Spleen (tissue), 11 donors: ENCODE data around the gene TMEM203. TPM values are rescaled to one million over a fixed set of nuclear protein-coding genes. Genes with fewer than 3 reads are reported as not detected.

Experiments
- DNase-seq: peaks from one replicate; pipeline ENCODE4 v3.0.0-alpha.2; 2020
- H3K27ac ChIP-seq, 8 donors: fragments of 200-600 bp; sonication (generic) in 7 of 8; 1 replicate in 4 of 8; 2 replicates in 4 of 8; pipeline versions ENCODE4 v1.5.0 to v1.8.0; 2016 to 2021; ENCODE audit warnings: inconsistent platforms in 4 of 8, mild to moderate bottlenecking in 4 of 8, moderate library complexity in 1 of 8
- H3K27me3 ChIP-seq, 7 donors: fragments of 200-600 bp; sonication (generic) in 6 of 7; replicated peaks in 1 of 7; 1 replicate in 4 of 7; 2 replicates in 3 of 7; pipeline versions ENCODE4 v1.5.0 to v1.8.0; 2016 to 2021; ENCODE audit warnings: inconsistent platforms in 3 of 7, mild to moderate bottlenecking in 1 of 7
- H3K36me3 ChIP-seq, 6 donors: fragments of 200-600 bp; sonication (generic) in 5 of 6; 1 replicate in 4 of 6; 2 replicates in 2 of 6; pipeline versions ENCODE4 v1.5.0 to v1.8.0; 2016 to 2021; ENCODE audit warnings: inconsistent platforms in 2 of 6
- H3K4me1 ChIP-seq, 6 donors: fragments of 200-600 bp; sonication (generic) in 5 of 6; 1 replicate in 3 of 6; 2 replicates in 3 of 6; pipeline versions ENCODE4 v1.5.0 to v1.8.0; 2016 to 2021; ENCODE audit warnings: inconsistent platforms in 3 of 6
- H3K4me3 ChIP-seq, 8 donors: fragments of 200-600 bp; sonication (generic) in 7 of 8; 1 replicate in 4 of 8; 2 replicates in 4 of 8; pipeline versions ENCODE4 v1.5.0 to v1.8.0; 2016 to 2021; ENCODE audit warnings: inconsistent platforms in 4 of 8, mild to moderate bottlenecking in 4 of 8, moderate library complexity in 2 of 8
- H3K9me3 ChIP-seq, 8 donors: fragments of 200-600 bp; sonication (generic) in 7 of 8; 1 replicate in 4 of 8; 2 replicates in 4 of 8; pipeline versions ENCODE4 v1.5.0 to v1.8.0; 2016 to 2021; ENCODE audit warnings: inconsistent platforms in 4 of 8
- POLR2A ChIP-seq, 3 donors: fragments of 450-650 bp; IDR thresholded peaks; one replicate each; pipeline ENCODE4 v1.5.1; 2017; ENCODE audit warnings: antibody characterized with exemption in 3 of 3, mild to moderate bottlenecking in 1 of 3
- POLR2AphosphoS5 ChIP-seq, 3 donors: sonication (generic); formaldehyde crosslinking; IDR thresholded peaks; one replicate each; pipeline ENCODE4 v1.5.1; 2017; ENCODE audit warnings: antibody characterized with exemption in 3 of 3
- WGBS, 5 donors: extraction: QIAGEN DNeasy Blood & Tissue Kit in 3 of 5; methylation state at CpG; one replicate each; pipeline versions ENCODE4 v1.1.5 to v1.1.7; 2013 to 2018; 5-methylcytosine and 5-hydroxymethylcytosine counted together
- intact Hi-C: fragments of 100-400 bp; cut with DNase I; formaldehyde crosslinking; loops from one replicate; pipeline ENCODE4 v1.15.0; 2023; ENCODE audit warnings: low total_unique reads
- polyA plus RNA-seq, 3 donors: library from polyadenylated mRNA; stranded (reverse); fragments of 200-250 nt; gene quantifications; one replicate each; pipeline ENCODE4 v1.2.1, GENCODE V29; 2013
- total RNA-seq, 7 donors: library from RNA; depleted of rRNA in 3 of 7; stranded (reverse); fragments of >200 nt in 3 of 7; fragmentation: NEBNext Ultra II Directional in 4 of 7; extraction: Animal tissue kit (Norgen Biotek cat#: 25700) in 4 of 7; gene quantifications; one replicate each; pipeline versions ENCODE4 v1.1.0 to v1.2.1, GENCODE V29; 2016 to 2021
- TF ChIP-seq, protein P1 (sequence below), 11 experiments: fragments of 200-600 bp in 7 of 11; fragments of 450-650 bp in 4 of 11; sonication (generic) in 4 of 11; IDR thresholded peaks in 8 of 11; conservative IDR thresholded peaks in 3 of 11; 1 replicate in 7 of 11; 2 replicates in 4 of 11; pipeline versions ENCODE4 v1.4.0 to v1.8.0; 2016 to 2021; ENCODE audit warnings: antibody characterized with exemption in 11 of 11, inconsistent platforms in 4 of 11, mild to moderate bottlenecking in 1 of 11
- donor health status: healthy with polysubstance abuse.
- donor health status: DM: no; HTN: no; CAD: no; lungs with moderate emphysema.
- donor health status: DM: no; HTN: no; CAD: no.
- donor health status: Bipolar disorder and iron deficiency.
- donor health status: healthy.
- donor health status: DM: no; HTN: no; CAD: no.
- donor health status: DM: yes; HTN: yes; CAD: no.

Gene TMEM203
- total and polyA plus RNA-seq, 10 donors, result 28.4 to 50.1 (median 36.0) TPM

DNA sequence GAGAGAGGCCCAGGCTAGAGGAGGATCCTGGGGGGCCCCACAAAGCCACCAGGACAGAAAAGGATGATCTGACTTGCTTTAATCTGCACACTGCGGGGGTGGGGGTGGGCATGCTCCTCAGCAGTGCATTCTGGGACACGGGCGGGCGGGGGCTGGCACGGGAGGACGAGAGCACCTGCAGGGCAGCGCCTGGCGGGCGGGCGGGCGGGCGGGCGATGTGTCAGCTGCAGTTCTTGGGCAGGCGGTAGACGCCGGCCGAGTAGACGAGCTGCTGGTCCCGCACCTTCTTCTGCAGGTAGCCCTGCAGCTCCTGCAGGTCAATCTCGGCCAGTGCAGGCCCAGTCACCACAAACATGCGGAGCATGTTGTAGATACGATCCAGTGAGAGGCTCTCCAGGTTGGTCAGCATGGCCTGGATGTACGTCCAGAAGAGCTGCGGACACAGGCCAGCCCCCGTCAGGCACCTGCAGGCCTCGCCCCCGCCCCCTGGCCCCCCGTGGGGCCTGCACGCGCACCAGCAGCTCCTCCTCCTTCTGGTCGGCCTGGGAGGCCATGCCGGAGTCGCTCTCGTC is 30.6 kb downstream of the TMEM203 start:
- H3K36me3 ChIP-seq, result peaks cover 0 to 29% (median 22%) of the 10 kb centered on the region in 6 donors
- H3K9me3 ChIP-seq, result no peaks in the 10 kb centered on the region
- peaks cover 0 to 59% (median 29%) of the 10 kb centered on the region in 7 donors for H3K27me3 ChIP-seq
- no peak overlapping the region for H3K27ac ChIP-seq
- TF ChIP-seq POLR2AphosphoS5 (IDR thresholded peaks at IDR 0.05) (no peak), POLR2A (IDR thresholded peaks at IDR 0.05) (no peak)
- TF ChIP-seq, protein P1, sequence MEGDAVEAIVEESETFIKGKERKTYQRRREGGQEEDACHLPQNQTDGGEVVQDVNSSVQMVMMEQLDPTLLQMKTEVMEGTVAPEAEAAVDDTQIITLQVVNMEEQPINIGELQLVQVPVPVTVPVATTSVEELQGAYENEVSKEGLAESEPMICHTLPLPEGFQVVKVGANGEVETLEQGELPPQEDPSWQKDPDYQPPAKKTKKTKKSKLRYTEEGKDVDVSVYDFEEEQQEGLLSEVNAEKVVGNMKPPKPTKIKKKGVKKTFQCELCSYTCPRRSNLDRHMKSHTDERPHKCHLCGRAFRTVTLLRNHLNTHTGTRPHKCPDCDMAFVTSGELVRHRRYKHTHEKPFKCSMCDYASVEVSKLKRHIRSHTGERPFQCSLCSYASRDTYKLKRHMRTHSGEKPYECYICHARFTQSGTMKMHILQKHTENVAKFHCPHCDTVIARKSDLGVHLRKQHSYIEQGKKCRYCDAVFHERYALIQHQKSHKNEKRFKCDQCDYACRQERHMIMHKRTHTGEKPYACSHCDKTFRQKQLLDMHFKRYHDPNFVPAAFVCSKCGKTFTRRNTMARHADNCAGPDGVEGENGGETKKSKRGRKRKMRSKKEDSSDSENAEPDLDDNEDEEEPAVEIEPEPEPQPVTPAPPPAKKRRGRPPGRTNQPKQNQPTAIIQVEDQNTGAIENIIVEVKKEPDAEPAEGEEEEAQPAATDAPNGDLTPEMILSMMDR (IDR thresholded peaks at IDR 0.05 in 8 of 11, conservative IDR thresholded peaks at IDR 0.05 in 3 of 11), result no peak
- H3K4me1 ChIP-seq, result peaks cover 0 to 30% (median 4%) of the 10 kb centered on the region in 6 donors
- intact Hi-C loops, result no loop called here
- WGBS, 5 donors, result 47 to 69% (median 62%) methylated on average over 9 to 34 of the region's 34 CpGs
- no peak for DNase-seq
- no peak overlapping the region for H3K4me3 ChIP-seq

DNA sequence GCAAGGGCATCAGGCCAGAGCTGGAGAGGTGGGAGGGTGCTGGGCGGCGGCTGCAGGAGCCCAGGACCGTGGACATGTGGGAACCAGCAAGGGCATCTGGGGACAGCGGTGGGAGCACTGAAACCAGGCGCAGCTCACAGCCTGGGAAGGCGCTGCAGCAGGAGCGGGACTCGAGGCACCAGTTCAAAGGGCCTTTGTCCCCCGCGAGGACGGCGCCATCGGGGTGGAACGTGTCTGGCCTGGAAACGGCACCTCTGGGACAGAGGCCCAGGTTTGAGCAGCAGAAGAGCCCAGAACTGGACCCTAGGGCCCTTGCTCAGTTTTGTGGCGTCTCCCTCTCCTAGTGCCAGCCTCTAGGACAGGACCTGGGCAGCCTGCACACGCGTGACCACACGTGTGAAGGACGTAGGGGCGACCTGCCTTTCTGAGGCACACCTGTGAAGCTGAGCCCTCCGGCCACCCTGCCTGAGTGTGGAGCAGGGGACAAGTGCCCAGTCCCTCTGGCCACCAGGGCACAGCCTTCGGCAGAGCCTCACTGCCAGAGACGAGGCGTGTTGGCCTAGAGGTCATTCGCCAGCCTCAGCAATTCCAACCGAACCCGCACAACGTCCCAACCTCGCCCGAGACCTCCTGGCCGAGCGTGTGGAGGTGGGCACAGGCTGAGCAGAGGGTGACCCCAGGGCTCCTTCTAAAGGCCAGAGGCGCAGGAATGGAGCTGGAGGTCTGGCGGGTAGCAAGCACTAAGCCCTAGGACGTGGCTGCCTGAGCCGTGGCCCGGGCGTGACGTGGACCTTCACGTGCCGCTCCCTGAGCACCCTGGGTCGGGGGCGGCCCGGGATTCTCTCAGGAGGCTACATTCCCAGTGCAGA is 31.4 kb downstream of the TMEM203 start:
- TF ChIP-seq POLR2AphosphoS5 (IDR thresholded peaks at IDR 0.05), result peak in 2 of 3 donors; percentile 34 to 64
- TF ChIP-seq, protein P1 (IDR thresholded peaks at IDR 0.05 in 8 of 11, conservative IDR thresholded peaks at IDR 0.05 in 3 of 11), result no peak
- TF ChIP-seq POLR2A (IDR thresholded peaks at IDR 0.05), result no peak
- Histone ChIP-seq H3K4me1 (peaks cover 4 to 37% (median 12%) of the 10 kb centered on the region in 6 donors), H3K9me3 (no peaks in the 10 kb centered on the region), H3K27me3 (peaks cover 0 to 67% (median 37%) of the 10 kb centered on the region in 7 donors), H3K27ac (no peak overlapping the region), H3K4me3 (no peak overlapping the region), H3K36me3 (peaks cover 0 to 22% (median 14%) of the 10 kb centered on the region in 6 donors)
- intact Hi-C loops, result no loop called here
- WGBS, 5 donors, result 83 to 89% (median 84%) methylated on average over 26 to 45 of the region's 45 CpGs
- no peak for DNase-seq

DNA sequence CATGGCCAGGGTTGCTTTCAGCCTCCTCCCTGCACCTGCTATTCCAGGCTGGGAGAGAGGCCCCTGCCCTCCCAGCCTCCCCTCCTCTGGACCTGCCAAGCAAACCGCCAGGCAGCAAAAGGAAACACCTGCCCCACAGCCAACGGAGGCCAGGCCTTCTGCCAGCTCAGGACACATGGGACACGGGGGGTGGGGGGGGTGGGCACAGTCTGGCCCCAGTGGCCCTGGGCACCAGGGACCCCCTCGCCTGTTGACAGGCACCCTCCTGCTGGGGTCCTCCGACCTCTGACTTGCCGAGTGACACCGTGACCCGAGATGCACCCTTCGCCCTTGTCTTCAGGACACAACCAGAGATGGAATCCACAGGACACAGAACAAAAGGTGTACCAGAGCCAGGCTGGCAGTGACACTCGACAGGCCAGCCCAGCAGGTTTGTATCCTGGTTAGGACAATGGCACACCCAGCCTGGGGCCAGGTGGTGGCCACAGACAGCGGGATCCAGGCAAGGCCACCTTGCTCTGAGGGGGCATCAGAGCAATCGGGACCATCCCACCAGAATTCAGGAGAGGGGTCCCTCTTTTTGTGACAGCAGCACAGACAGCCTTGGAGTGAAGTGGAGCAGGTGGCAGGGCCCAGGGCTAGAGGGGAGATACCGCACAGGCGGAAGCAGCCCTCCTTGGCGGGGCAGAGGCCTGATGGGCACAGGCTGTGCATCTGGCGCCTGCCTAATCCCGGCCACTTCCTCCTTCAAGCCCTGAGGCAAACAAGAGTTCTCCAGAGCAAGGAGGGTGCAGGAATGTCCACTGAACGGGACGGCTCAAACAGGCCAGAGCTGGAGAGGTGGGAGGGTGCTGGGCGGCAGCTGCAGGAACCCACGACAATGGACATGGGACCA is 32.3 kb downstream of the TMEM203 start:
- Histone ChIP-seq H3K9me3 (no peaks in the 10 kb centered on the region), H3K36me3 (peaks cover 0 to 13% (median 6%) of the 10 kb centered on the region in 6 donors), H3K4me3 (no peak overlapping the region), H3K4me1 (peaks cover 9 to 40% (median 21%) of the 10 kb centered on the region in 6 donors), H3K27me3 (peaks cover under 1 to 76% (median 46%) of the 10 kb centered on the region in 7 donors), H3K27ac (no peak overlapping the region)
- intact Hi-C loops, result no loop called here
- DNase-seq, result no peak
- TF ChIP-seq POLR2AphosphoS5 (IDR thresholded peaks at IDR 0.05), result no peak
- TF ChIP-seq, protein P1 (IDR thresholded peaks at IDR 0.05 in 8 of 11, conservative IDR thresholded peaks at IDR 0.05 in 3 of 11), result no peak
- TF ChIP-seq POLR2A (IDR thresholded peaks at IDR 0.05), result no peak
- 32 to 51% (median 37%) methylated on average over 5 to 21 of the region's 21 CpGs for WGBS, 5 donors
